Activated CD4-positive, alpha-beta T cell treated with anti-CD3 and anti-CD28 coated beads, Interleukin-2, amount 10 ng/mL, durations not matched to agents 24 days and 14 days (primary cell): ENCODE results near the gene PFKL. TPM values are rescaled to one million over a fixed set of nuclear protein-coding genes. Genes with fewer than 3 reads are reported as not detected.
A peak's percentile ranks its signal among the peaks of the same experiment; 100 is the strongest.

Source experiments
- DNase-seq: peaks from one replicate; pipeline ENCODE4 v3.0.0; 2022
- H3K27ac Mint-ChIP-seq: one replicate; pipeline ENCODE4 v1.8.0; 2022; ENCODE audit warnings: mild to moderate bottlenecking, mixed read lengths
- H3K27me3 Mint-ChIP-seq: one replicate; pipeline ENCODE4 v1.8.0; 2022; ENCODE audit warnings: mixed read lengths
- H3K36me3 Mint-ChIP-seq: one replicate; pipeline ENCODE4 v1.8.0; 2022; ENCODE audit warnings: low read depth, mild to moderate bottlenecking, mixed read lengths
- H3K4me1 Mint-ChIP-seq: one replicate; pipeline ENCODE4 v1.8.0; 2021; ENCODE audit warnings: mixed read lengths
- H3K4me3 Mint-ChIP-seq: one replicate; pipeline ENCODE4 v1.8.0; 2022; ENCODE audit warnings: mild to moderate bottlenecking, moderate library complexity, mixed read lengths
- H3K9me3 Mint-ChIP-seq: one replicate; pipeline ENCODE4 v1.8.0; 2021; ENCODE audit warnings: mixed read lengths
- intact Hi-C: fragments of 100-400 bp; cut with micrococcal nuclease; formaldehyde crosslinking; loops from one replicate; pipeline ENCODE4 v1.15.1; 2023
- total RNA-seq: library from RNA; stranded (reverse); gene quantifications from 2 replicates; pipeline ENCODE4 v1.2.3, GENCODE V29; 2022

Gene PFKL
- total RNA-seq, 1 donor from 2014 or later = 157 TPM

GRCh38 chr21:44364151-44365053 is 64.5 kb downstream of the PFKL start:
- peaks cover 2% of the 10 kb centered on the region for H3K4me1 Mint-ChIP-seq
- intact Hi-C loops = no loop called here
- peaks cover 22% of the 10 kb centered on the region for H3K36me3 Mint-ChIP-seq
- H3K27ac Mint-ChIP-seq = no peak overlapping the region
- no peak overlapping the region for H3K4me3 Mint-ChIP-seq
- no peaks in the 10 kb centered on the region for H3K27me3 Mint-ChIP-seq
- H3K9me3 Mint-ChIP-seq = peaks cover 13% of the 10 kb centered on the region
- no peak for DNase-seq

GRCh38 chr21:44365251-44365966 is 65.6 kb downstream of the PFKL start:
- Mint-ChIP-seq H3K27ac (no peak overlapping the region), H3K4me3 (no peak overlapping the region), H3K36me3 (peaks cover 21% of the 10 kb centered on the region), H3K27me3 (no peaks in the 10 kb centered on the region), H3K9me3 (peaks cover 13% of the 10 kb centered on the region), H3K4me1 (peaks cover 2% of the 10 kb centered on the region)
- intact Hi-C loops = no loop called here
- no peak for DNase-seq

GRCh38 chr21:44365967-44366585 is 66.2 kb downstream of the PFKL start:
- intact Hi-C loops = no loop called here
- Mint-ChIP-seq H3K27ac (no peak overlapping the region), H3K9me3 (peaks cover 9% of the 10 kb centered on the region), H3K4me3 (no peak overlapping the region), H3K4me1 (peaks cover 2% of the 10 kb centered on the region), H3K27me3 (no peaks in the 10 kb centered on the region), H3K36me3 (peaks cover 22% of the 10 kb centered on the region)
- DNase-seq = no peak

- H3K9me3 Mint-ChIP-seq = peaks cover 12% of the 10 kb centered on the region
- H3K27ac Mint-ChIP-seq = no peak overlapping the region
- H3K36me3 Mint-ChIP-seq = peaks cover 24% of the 10 kb centered on the region
- intact Hi-C loops = no loop called here
- no peak overlapping the region for H3K4me3 Mint-ChIP-seq
- peaks cover 3% of the 10 kb centered on the region for H3K4me1 Mint-ChIP-seq
- no peaks in the 10 kb centered on the region for H3K27me3 Mint-ChIP-seq
- no peak for DNase-seq
Measured at GRCh38 chr21:44366586-44367211, 66.8 kb downstream of the PFKL start.

DNA sequence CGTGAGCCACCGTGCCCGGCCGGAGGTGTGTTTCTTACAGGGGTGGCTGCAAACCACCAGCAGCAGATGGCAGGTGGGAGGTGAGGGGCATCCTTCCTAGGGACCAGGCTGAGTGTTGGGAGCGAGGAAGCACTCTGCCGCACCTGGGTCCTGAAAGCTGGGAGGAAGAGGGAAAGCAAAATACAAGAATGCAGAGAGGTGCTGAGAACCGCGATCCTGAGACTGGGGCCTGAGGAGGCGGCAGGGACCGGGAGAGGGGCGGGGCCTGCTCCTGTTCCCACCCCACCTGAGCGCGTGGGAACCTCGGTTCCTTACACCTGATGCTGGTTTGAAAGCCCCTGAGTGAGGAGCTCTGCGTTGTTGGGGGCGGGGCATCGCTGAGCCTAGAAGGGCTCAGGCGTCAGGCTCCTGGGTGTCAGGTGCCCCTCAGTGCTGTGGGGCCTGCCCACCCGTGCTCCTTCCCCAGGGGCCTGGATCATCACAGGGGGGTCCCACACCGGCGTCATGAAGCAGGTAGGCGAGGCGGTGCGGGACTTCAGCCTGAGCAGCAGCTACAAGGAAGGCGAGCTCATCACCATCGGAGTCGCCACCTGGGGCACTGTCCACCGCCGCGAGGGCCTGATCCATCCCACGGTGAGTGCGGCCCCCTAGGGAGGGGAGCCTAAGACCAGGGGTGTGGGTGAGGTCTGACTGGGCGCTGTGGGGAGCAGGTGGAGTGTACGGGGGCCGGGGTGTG is 69.0 kb downstream of the PFKL start:
- DNase-seq = no peak
- Mint-ChIP-seq H3K27me3 (no peaks in the 10 kb centered on the region), H3K36me3 (peaks cover 29% of the 10 kb centered on the region), H3K4me3 (no peak overlapping the region), H3K4me1 (peaks cover 11% of the 10 kb centered on the region), H3K9me3 (peaks cover 3% of the 10 kb centered on the region), H3K27ac (no peak overlapping the region)
- intact Hi-C loops = no loop called here

GRCh38 chr21:44370027-44370735 is 70.3 kb downstream of the PFKL start:
- H3K9me3 Mint-ChIP-seq = peaks cover 6% of the 10 kb centered on the region
- H3K4me1 Mint-ChIP-seq = peaks cover 20% of the 10 kb centered on the region
- no peaks in the 10 kb centered on the region for H3K27me3 Mint-ChIP-seq
- H3K36me3 Mint-ChIP-seq = peaks cover 32% of the 10 kb centered on the region
- H3K27ac Mint-ChIP-seq = no peak overlapping the region
- intact Hi-C loops = no loop called here
- no peak overlapping the region for H3K4me3 Mint-ChIP-seq
- no peak for DNase-seq

DNA sequence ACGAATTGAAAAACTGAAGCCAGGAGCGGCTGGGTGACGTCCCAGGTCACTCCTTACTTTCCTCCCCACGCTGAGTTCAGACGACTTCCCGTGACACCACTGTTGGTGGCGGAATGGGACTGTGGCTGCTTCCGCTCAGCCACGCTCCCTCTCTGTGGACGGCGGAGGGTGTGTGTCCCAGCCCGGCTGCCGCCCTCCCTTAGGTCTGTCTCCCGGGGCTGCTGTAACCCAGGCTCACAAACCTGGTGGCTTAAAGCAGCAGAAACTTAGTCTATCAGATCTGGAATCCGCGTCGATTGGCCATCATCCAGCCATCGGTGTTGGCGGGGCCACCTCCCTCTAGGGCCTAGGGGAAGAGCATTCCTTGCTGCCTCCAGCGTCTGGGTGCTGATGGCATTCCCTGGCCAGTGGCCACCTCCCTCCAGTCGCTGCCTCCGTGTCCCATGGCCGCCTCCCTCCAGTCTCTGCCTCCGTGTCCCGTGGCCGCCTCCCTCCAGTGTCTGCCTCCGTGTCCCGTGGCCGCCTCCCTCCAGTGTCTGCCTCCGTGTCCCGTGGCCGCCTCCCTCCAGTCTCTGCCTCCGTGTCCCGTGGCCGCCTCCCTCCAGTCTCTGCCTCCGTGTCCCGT is 71.0 kb downstream of the PFKL start:
- peaks cover 39% of the 10 kb centered on the region for H3K36me3 Mint-ChIP-seq
- no peak for DNase-seq
- H3K27me3 Mint-ChIP-seq = no peaks in the 10 kb centered on the region
- H3K4me3 Mint-ChIP-seq = no peak overlapping the region
- intact Hi-C loops = no loop called here
- H3K27ac Mint-ChIP-seq = no peak overlapping the region
- peaks cover 27% of the 10 kb centered on the region for H3K4me1 Mint-ChIP-seq
- H3K9me3 Mint-ChIP-seq = peaks cover 7% of the 10 kb centered on the region

- intact Hi-C loops = no loop called here
- Mint-ChIP-seq H3K9me3 (peaks cover 7% of the 10 kb centered on the region), H3K36me3 (peaks cover 41% of the 10 kb centered on the region), H3K4me3 (no peak overlapping the region), H3K27me3 (no peaks in the 10 kb centered on the region), H3K4me1 (peaks cover 27% of the 10 kb centered on the region), H3K27ac (no peak overlapping the region)
- DNase-seq = no peak
Measured at GRCh38 chr21:44371596-44371995, 71.7 kb downstream of the PFKL start.

DNA sequence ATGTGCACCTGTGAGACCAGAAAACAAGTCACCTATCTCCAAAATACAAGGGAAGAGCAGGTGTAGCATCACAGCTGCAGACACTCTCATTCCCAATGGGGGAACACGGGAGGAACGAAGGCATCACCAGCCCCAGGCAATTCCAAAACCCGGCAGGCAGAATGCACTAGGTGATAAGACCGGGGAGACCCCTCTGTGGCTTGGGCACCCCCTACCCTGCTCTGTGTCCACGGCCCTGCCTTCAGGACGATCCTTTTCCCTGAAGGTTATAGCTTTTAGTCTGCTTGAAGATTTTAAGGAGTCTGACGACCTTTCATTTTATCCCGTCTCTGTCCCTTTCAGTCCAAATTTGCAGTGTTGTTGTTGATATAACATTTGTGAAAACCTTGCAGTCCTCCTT is 72.8 kb downstream of the PFKL start:
- Mint-ChIP-seq H3K4me3 (no peak overlapping the region), H3K4me1 (peaks cover 27% of the 10 kb centered on the region), H3K9me3 (peaks cover 7% of the 10 kb centered on the region), H3K27ac (no peak overlapping the region), H3K36me3 (peaks cover 47% of the 10 kb centered on the region), H3K27me3 (no peaks in the 10 kb centered on the region)
- intact Hi-C loops = no loop called here
- no peak for DNase-seq

- no peaks in the 10 kb centered on the region for H3K27me3 Mint-ChIP-seq
- peaks cover 7% of the 10 kb centered on the region for H3K9me3 Mint-ChIP-seq
- H3K36me3 Mint-ChIP-seq = peaks cover 48% of the 10 kb centered on the region
- intact Hi-C loops = no loop called here
- H3K4me3 Mint-ChIP-seq = peak overlapping the region; percentile 49
- H3K27ac Mint-ChIP-seq = peak overlapping the region; percentile 6
- peaks cover 25% of the 10 kb centered on the region for H3K4me1 Mint-ChIP-seq
- no peak for DNase-seq
Measured at GRCh38 chr21:44374601-44375280, 74.9 kb downstream of the PFKL start.

DNA sequence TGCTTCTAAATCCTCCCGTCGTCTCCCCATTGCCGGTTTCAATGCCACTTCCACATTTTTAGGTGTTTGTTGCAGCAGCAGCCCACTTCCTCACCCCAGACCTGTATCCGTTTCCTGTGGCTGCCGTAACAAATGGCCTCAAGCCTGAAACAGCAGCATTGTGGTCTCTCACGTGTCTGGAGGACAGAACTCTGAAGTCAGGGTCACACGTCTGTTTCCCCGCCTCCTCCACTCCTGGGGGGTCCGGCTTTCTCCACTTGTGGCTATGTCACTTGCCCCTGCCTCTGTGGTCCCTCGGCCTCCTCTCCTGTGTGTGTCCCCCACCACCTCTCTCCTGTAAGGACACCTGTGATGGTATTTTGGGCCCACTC is 75.4 kb downstream of the PFKL start:
- no peaks in the 10 kb centered on the region for H3K27me3 Mint-ChIP-seq
- peaks cover 7% of the 10 kb centered on the region for H3K9me3 Mint-ChIP-seq
- intact Hi-C loops = no loop called here
- DNase-seq = peak; percentile 79
- peaks cover 25% of the 10 kb centered on the region for H3K4me1 Mint-ChIP-seq
- peak overlapping the region; percentile 6 for H3K27ac Mint-ChIP-seq
- peaks cover 50% of the 10 kb centered on the region for H3K36me3 Mint-ChIP-seq
- peak overlapping the region; percentile 49 for H3K4me3 Mint-ChIP-seq

- peaks cover 8% of the 10 kb centered on the region for H3K9me3 Mint-ChIP-seq
- intact Hi-C loops = no loop called here
- no peak overlapping the region for H3K4me3 Mint-ChIP-seq
- H3K27ac Mint-ChIP-seq = no peak overlapping the region
- peaks cover 25% of the 10 kb centered on the region for H3K4me1 Mint-ChIP-seq
- H3K36me3 Mint-ChIP-seq = peaks cover 52% of the 10 kb centered on the region
- DNase-seq = no peak
- no peaks in the 10 kb centered on the region for H3K27me3 Mint-ChIP-seq
Measured at GRCh38 chr21:44375761-44376241, 75.9 kb downstream of the PFKL start.
